ENCODE data around the gene GCNT2.

- TF ChIP-seq CTCF (IDR thresholded peaks at IDR 0.05 in 8 of 11, conservative IDR thresholded peaks at IDR 0.05 in 3 of 11) (no peak), POLR2AphosphoS5 (IDR thresholded peaks at IDR 0.05) (no peak), POLR2A (IDR thresholded peaks at IDR 0.05) (no peak)
Measured at GRCh38 chr6:10589429-10589727, 68.2 kb downstream of the GCNT2 start.

All from spleen (tissue), 7 donors.